Natural killer cell (primary cell): ENCODE results near the gene ZNF580. TPM values are rescaled to one million over a fixed set of nuclear protein-coding genes. Genes with fewer than 3 reads are reported as not detected.
A peak's percentile ranks its signal among the peaks of the same experiment; 100 is the strongest.

Experiments
- ATAC-seq, 3 donors: fragments of 150-1000 bp in 2 of 3; fragments of 200-7000 bp in 1 of 3; cut with Tn5 transposase; 1 replicate in 1 of 3; 2 replicates in 2 of 3; pipeline ENCODE4 v1.10.0; 2021; ENCODE audit warnings: mild to moderate bottlenecking in 2 of 3, moderate library complexity in 2 of 3
- DNase-seq, 2 donors: peaks; one replicate each; pipeline versions ENCODE4 v3.0.0 to v3.0.0-alpha.2; 2013 to 2021; ENCODE audit warnings: mixed read lengths in 1 of 2
- H3K27ac ChIP-seq: one replicate; pipeline ENCODE4 v1.5.1; 2013; ENCODE audit warnings: mild to moderate bottlenecking, low read length
- H3K27me3 ChIP-seq: one replicate; pipeline ENCODE4 v1.6.1; 2013; ENCODE audit warnings: low read length; ENCODE audit not compliant: control insufficient read depth, insufficient read depth
- H3K36me3 ChIP-seq: one replicate; pipeline ENCODE4 v1.6.1; 2013; ENCODE audit warnings: low read length; ENCODE audit not compliant: control insufficient read depth, insufficient read depth
- H3K4me1 ChIP-seq: one replicate; pipeline ENCODE4 v1.6.1; 2013; ENCODE audit warnings: low read length; ENCODE audit not compliant: control insufficient read depth, insufficient read depth
- H3K4me3 ChIP-seq: one replicate; pipeline ENCODE4 v1.5.1; 2013; ENCODE audit warnings: low read length
- H3K9me3 ChIP-seq: one replicate; pipeline ENCODE4 v1.6.1; 2013; ENCODE audit warnings: low read length; ENCODE audit not compliant: control insufficient read depth, insufficient read depth
- H3K27ac Mint-ChIP-seq, 2 donors: one replicate each; pipeline ENCODE4 v1.8.0; 2022; ENCODE audit warnings: mild to moderate bottlenecking in 2 of 2, mixed read lengths in 2 of 2, moderate library complexity in 1 of 2
- H3K27me3 Mint-ChIP-seq, 2 donors: one replicate each; pipeline ENCODE4 v1.8.0; 2022; ENCODE audit warnings: low read depth in 2 of 2, mixed read lengths in 2 of 2
- H3K36me3 Mint-ChIP-seq: one replicate; pipeline ENCODE4 v1.8.0; 2022; ENCODE audit warnings: mixed read lengths
- H3K4me1 Mint-ChIP-seq, 2 donors: one replicate each; pipeline ENCODE4 v1.8.0; 2022; ENCODE audit warnings: mixed read lengths in 2 of 2
- H3K4me3 Mint-ChIP-seq: one replicate; pipeline ENCODE4 v1.8.0; 2022; ENCODE audit warnings: mild to moderate bottlenecking, moderate library complexity, mixed read lengths
- H3K9me3 Mint-ChIP-seq, 2 donors: one replicate each; pipeline ENCODE4 v1.8.0; 2022; ENCODE audit warnings: mixed read lengths in 2 of 2
- CTCF ChIP-seq: fragments of 200-600 bp; IDR thresholded peaks from one replicate; pipeline ENCODE4 v1.8.0; 2022; ENCODE audit warnings: antibody characterized with exemption
- WGBS: methylation state at CpG from one replicate; pipeline ENCODE4 v1.1.7; 2013; ENCODE audit warnings: missing lambda C conversion rate; ENCODE audit not compliant: insufficient coverage; 5-methylcytosine and 5-hydroxymethylcytosine counted together
- intact Hi-C: fragments of 100-400 bp; cut with micrococcal nuclease; formaldehyde crosslinking; loops from one replicate; pipeline ENCODE4 v1.14.2; 2022
- total RNA-seq, 4 donors: library from RNA; stranded (reverse); fragments of 120-200 nt in 1 of 4; gene quantifications; one replicate each; pipeline versions ENCODE4 v1.2.3 to v1.2.4, GENCODE V29; 2013 to 2022

Gene ZNF580
- total RNA-seq, 3 donors from 2014 or later (not counting 1 experiment from before 2014, with no cell fraction given) = 38.0 to 46.0 (median 40.0) TPM

GRCh38 chr19:55669418-55670279, 28.8 kb downstream of the ZNF580 start:
- peaks cover 14% of the 10 kb centered on the region for H3K4me1 ChIP-seq
- no peak overlapping the region for H3K4me3 ChIP-seq
- Mint-ChIP-seq H3K4me3 (no peak overlapping the region), H3K27me3 (no peaks in the 10 kb centered on the region), H3K27ac (peak overlapping the region in 1 of 2 donors; percentile 22), H3K9me3 (no peaks in the 10 kb centered on the region), H3K36me3 (no peaks in the 10 kb centered on the region), H3K4me1 (peaks cover 17 to 27% of the 10 kb centered on the region in 2 donors)
- intact Hi-C loops = no loop called here
- 91% methylated on average over 42 of the region's 43 CpGs for WGBS
- no peaks in the 10 kb centered on the region for H3K27me3 ChIP-seq
- no peak overlapping the region for H3K27ac ChIP-seq
- no peak for ATAC-seq
- no peaks in the 10 kb centered on the region for H3K9me3 ChIP-seq
- peaks cover 60% of the 10 kb centered on the region for H3K36me3 ChIP-seq
- TF ChIP-seq CTCF = no peak
- no peak for DNase-seq

- Mint-ChIP-seq H3K4me3 (no peak overlapping the region), H3K27me3 (no peaks in the 10 kb centered on the region), H3K36me3 (no peaks in the 10 kb centered on the region), H3K9me3 (no peaks in the 10 kb centered on the region), H3K27ac (peak overlapping the region; percentile 34 to 60), H3K4me1 (peaks cover 20 to 32% of the 10 kb centered on the region in 2 donors)
- H3K4me3 ChIP-seq = no peak overlapping the region
- ATAC-seq = no peak
- DNase-seq = peak in 1 of 2 donors; percentile 47
- no peaks in the 10 kb centered on the region for H3K27me3 ChIP-seq
- no peak for TF ChIP-seq CTCF
- H3K36me3 ChIP-seq = peaks cover 56% of the 10 kb centered on the region
- H3K4me1 ChIP-seq = peaks cover 17% of the 10 kb centered on the region
- WGBS = 89% methylated on average over 23 of the region's 23 CpGs
- H3K9me3 ChIP-seq = no peaks in the 10 kb centered on the region
- intact Hi-C loops = no loop called here
- no peak overlapping the region for H3K27ac ChIP-seq
Observed at GRCh38 chr19:55670280-55671053, 29.7 kb downstream of the ZNF580 start.

- H3K27me3 ChIP-seq = no peaks in the 10 kb centered on the region
- peaks cover 52% of the 10 kb centered on the region for H3K36me3 ChIP-seq
- ATAC-seq = no peak
- H3K36me3 Mint-ChIP-seq = no peaks in the 10 kb centered on the region
- no peaks in the 10 kb centered on the region for H3K9me3 Mint-ChIP-seq
- no peaks in the 10 kb centered on the region for H3K27me3 Mint-ChIP-seq
- H3K4me3 Mint-ChIP-seq = peak overlapping the region; percentile 17
- H3K4me1 ChIP-seq = peaks cover 22% of the 10 kb centered on the region
- H3K9me3 ChIP-seq = no peaks in the 10 kb centered on the region
- intact Hi-C loops = no loop called here
- H3K4me3 ChIP-seq = no peak overlapping the region
- TF ChIP-seq CTCF = no peak
- no peak for DNase-seq
- peak overlapping the region; percentile 50 to 60 for H3K27ac Mint-ChIP-seq
- 79% methylated on average over 2 of the region's 2 CpGs for WGBS
- peaks cover 26 to 34% of the 10 kb centered on the region in 2 donors for H3K4me1 Mint-ChIP-seq
- no peak overlapping the region for H3K27ac ChIP-seq
Observed at GRCh38 chr19:55671054-55671378, 30.2 kb downstream of the ZNF580 start.
